ENCODE data around the gene PPM1B. TPM values are rescaled to one million over a fixed set of nuclear protein-coding genes. Genes with fewer than 3 reads are reported as not detected.
"Not testable (repeated sequence)": the region's sequence is repeated elsewhere in the genome, so short reads cannot be mapped to it uniquely, and the experiment has no call there.

Gene PPM1B
- total and polyA plus RNA-seq, 2 of the 4 experiments (the other 2 are of a cell fraction), result 13.4 to 14.7 TPM

- Histone ChIP-seq H4K5ac (ENCODE audit: low read depth, low read length) (no peak overlapping the region), H2BK15ac (ENCODE audit: low read depth, low read length) (no peak overlapping the region), H4K91ac (ENCODE audit: insufficient read depth, low read depth, low read length) (no peak overlapping the region), H2AFZ (replicated peaks; ENCODE audit: low read length, poor library complexity) (no peak overlapping the region), H3K14ac (replicated peaks; ENCODE audit: low read depth, low read length) (no peak overlapping the region), H3K27me3 (ENCODE audit: control insufficient read depth, insufficient read depth, low read length) (no peaks in the 10 kb centered on the region), H3K4ac (ENCODE audit: low read depth, low read length) (no peak overlapping the region), H4K8ac (ENCODE audit: low read depth in 2 of 2, low read length in 2 of 2) (no peak overlapping the region), H3K9me1 (ENCODE audit: insufficient read depth, low read length) (peaks cover 3% of the 10 kb centered on the region; the same call in 1 of the 2 replicates), H2BK20ac (ENCODE audit: low read depth, low read length) (no peak overlapping the region), H3K9me3 (ENCODE audit: control insufficient read depth, insufficient read depth, low read length) (no peaks in the 10 kb centered on the region), H3K18ac (ENCODE audit: low read depth, low read length) (no peak overlapping the region), H3K23ac (ENCODE audit: low read depth, low read length) (peak overlapping the region; percentile 4; the same call in 1 of the 2 replicates), H3K27ac (ENCODE audit: insufficient read depth, low read length) (no peak overlapping the region), H3K4me2 (ENCODE audit: low read depth, low read length) (peak overlapping the region; percentile 82; the same call in 1 of the 2 replicates), H3K4me1 (ENCODE audit: control insufficient read depth, insufficient read depth, low read length) (peaks cover 7% of the 10 kb centered on the region), H3K79me1 (ENCODE audit: low read depth in 1 of 2, low read length in 2 of 2) (peaks cover 10 to 43% of the 10 kb centered on the region in 2 experiments), H3K4me3 (ENCODE audit: insufficient read depth, low read depth, low read length) (0 out of 2 replicates have a peak overlapping the region, but pooled peaks have one; percentile 3), H3K36me3 (ENCODE audit: control insufficient read depth, insufficient read depth, low read length) (no peaks in the 10 kb centered on the region), H2AK9ac (replicated peaks; ENCODE audit: low read depth, low read length, poor library complexity) (no peak overlapping the region), H2BK5ac (ENCODE audit: low read depth, low read length, poor library complexity, severe bottlenecking) (peak overlapping the region; percentile 7), H4K20me1 (ENCODE audit: insufficient read depth, low read length) (peaks cover 36% of the 10 kb centered on the region), H3K9ac (ENCODE audit: low read depth, low read length) (no peak overlapping the region), H2BK120ac (ENCODE audit: low read depth, low read length) (no peak overlapping the region), H2AK5ac (ENCODE audit: low read depth, low read length) (no peak overlapping the region), H3K56ac (ENCODE audit: extremely low read depth, insufficient read depth, low read length) (no peak overlapping the region)
- intact Hi-C loops (cut with micrococcal nuclease), result loop anchor here (5.0 kb wide), 1 partner anchor 191 kb away; the partner anchor contains the start of genes CAMKMT and PREPL
- TF ChIP-seq ELK1 (IDR thresholded peaks at IDR 0.05; ENCODE audit: borderline replicate concordance, low read depth, low read length), result no peak
- TF ChIP-seq CEBPB (IDR thresholded peaks at IDR 0.05; ENCODE audit: low read depth, low read length), result peak; percentile 62
- in situ Hi-C loops (cut with MboI; ENCODE audit: low sequenced_read_pairs), result no loop called here
- dilution Hi-C loops (cut with HindIII; ENCODE audit: low sequenced_read_pairs, unreplicated experiment), result no loop called here
- ChIA-PET POLR2A (ENCODE audit: unreplicated experiment) (no interaction called here), CTCF (interaction anchor here (1.2 kb wide), 1 partner anchor 73 kb away, joined by 11 read pairs; no protein-coding TSS in a partner anchor)
- ATAC-seq (ENCODE audit: low read depth) (no peak), DNase-seq (peak; percentile 58)
- WGBS, 2 experiments (ENCODE audit: extremely low coverage in 2 of 2, insufficient read length in 1 of 2), result no CpG with 5 or more reads among the region's 2 CpGs
- BruUV-seq (replicated peaks), result no TSS peak
Measured at GRCh38 chr2:44171018-44171417, 2.3 kb downstream of the PPM1B start.

GRCh38 chr2:44171442-44171841, 2.8 kb downstream of the PPM1B start:
- H2AK9ac ChIP-seq (replicated peaks; ENCODE audit: low read depth, low read length, poor library complexity); H3K4ac ChIP-seq (ENCODE audit: low read depth, low read length); H3K4me3 ChIP-seq (ENCODE audit: insufficient read depth, low read depth, low read length); H2BK5ac ChIP-seq (ENCODE audit: low read depth, low read length, poor library complexity, severe bottlenecking); H2BK15ac ChIP-seq (ENCODE audit: low read depth, low read length); H3K14ac ChIP-seq (replicated peaks; ENCODE audit: low read depth, low read length); H3K36me3 ChIP-seq (ENCODE audit: control insufficient read depth, insufficient read depth, low read length); H3K9me1 ChIP-seq (ENCODE audit: insufficient read depth, low read length); H3K9me3 ChIP-seq (ENCODE audit: control insufficient read depth, insufficient read depth, low read length); H4K5ac ChIP-seq (ENCODE audit: low read depth, low read length); H3K4me1 ChIP-seq (ENCODE audit: control insufficient read depth, insufficient read depth, low read length); dilution Hi-C loops (cut with HindIII; ENCODE audit: low sequenced_read_pairs, unreplicated experiment); H3K18ac ChIP-seq (ENCODE audit: low read depth, low read length); H3K56ac ChIP-seq (ENCODE audit: extremely low read depth, insufficient read depth, low read length); in situ Hi-C loops (cut with MboI; ENCODE audit: low sequenced_read_pairs); BruUV-seq (replicated peaks); DNase-seq; H2AFZ ChIP-seq (replicated peaks; ENCODE audit: low read length, poor library complexity); POLR2A ChIA-PET (ENCODE audit: unreplicated experiment); H4K8ac ChIP-seq (ENCODE audit: low read depth in 2 of 2, low read length in 2 of 2); H2AK5ac ChIP-seq (ENCODE audit: low read depth, low read length); H2BK120ac ChIP-seq (ENCODE audit: low read depth, low read length); H2BK20ac ChIP-seq (ENCODE audit: low read depth, low read length); CTCF ChIA-PET; H3K27ac ChIP-seq (ENCODE audit: insufficient read depth, low read length); H3K23ac ChIP-seq (ENCODE audit: low read depth, low read length); H3K9ac ChIP-seq (ENCODE audit: low read depth, low read length); H4K91ac ChIP-seq (ENCODE audit: insufficient read depth, low read depth, low read length); H3K27me3 ChIP-seq (ENCODE audit: control insufficient read depth, insufficient read depth, low read length); ATAC-seq (ENCODE audit: low read depth): not testable (repeated sequence)
- Histone ChIP-seq H3K79me1 (ENCODE audit: low read depth in 1 of 2, low read length in 2 of 2) (peaks cover 14 to 48% of the 10 kb centered on the region in 2 experiments), H4K20me1 (ENCODE audit: insufficient read depth, low read length) (peaks cover 38% of the 10 kb centered on the region), H3K4me2 (ENCODE audit: low read depth, low read length) (peak overlapping the region; percentile 28; the same call in 1 of the 2 replicates)
- no CpG with 5 or more reads among the region's 8 CpGs for WGBS, 2 experiments (ENCODE audit: extremely low coverage in 2 of 2, insufficient read length in 1 of 2)
- intact Hi-C loops (cut with micrococcal nuclease), result loop anchor here (5.0 kb wide), 1 partner anchor 191 kb away; the partner anchor contains the start of genes CAMKMT and PREPL

Data from IMR-90 (cell line).